PFSK-1 (cell line): Measurements from ENCODE around the gene TNIP2.

Source experiments
- FOXP2 ChIP-seq: optimal IDR thresholded peaks from 2 replicates; pipeline ENCODE3; 2011; ENCODE audit warnings: borderline replicate concordance, control low read depth, inconsistent platforms; ENCODE audit not compliant: insufficient read depth; ENCODE audit errors: extremely low read length, extremely low read depth
- POLR2AphosphoS5 ChIP-seq: IDR thresholded peaks from 2 replicates; pipeline ENCODE4 v1.6.1; 2012; ENCODE audit warnings: low read depth, mild to moderate bottlenecking, control low read depth, low read length, moderate library complexity
- REST ChIP-seq, 2 experiments: IDR thresholded peaks; 2 replicates each; pipeline versions ENCODE4 v1.6.1 to v1.8.0; 2011 to 2012; ENCODE audit warnings: low read depth in 2 of 2, low read length in 2 of 2, control low read depth in 1 of 2, inconsistent platforms in 1 of 2, mild to moderate bottlenecking in 1 of 2, moderate library complexity in 1 of 2; ENCODE audit not compliant: insufficient read depth in 1 of 2
- SIN3A ChIP-seq: IDR thresholded peaks from 2 replicates; pipeline ENCODE4 v1.6.1; 2012; ENCODE audit warnings: mild to moderate bottlenecking, low read length, moderate library complexity, borderline replicate concordance; ENCODE audit not compliant: insufficient read depth
- TAF1 ChIP-seq: IDR thresholded peaks from 2 replicates; pipeline ENCODE4 v1.6.1; 2012; ENCODE audit warnings: low read length, control low read depth, borderline replicate concordance; ENCODE audit not compliant: insufficient read depth

The TNIP2 gene

GRCh38 chr4:2794486-2795299 lies 38.6 kb upstream of the TNIP2 start:
- TF ChIP-seq SIN3A (no peak), POLR2AphosphoS5 (no peak), FOXP2 (no peak), TAF1 (no peak)

- TF ChIP-seq POLR2AphosphoS5 (no peak), SIN3A (no peak), FOXP2 (no peak), TAF1 (no peak), REST (IDR thresholded peaks at IDR 0.05; ENCODE audit: insufficient read depth in 1 of 2, low read depth in 2 of 2, low read length in 2 of 2) (no peak)
These were observed 37.7 kb upstream of the TNIP2 start for GRCh38 chr4:2793586-2794485.

DNA sequence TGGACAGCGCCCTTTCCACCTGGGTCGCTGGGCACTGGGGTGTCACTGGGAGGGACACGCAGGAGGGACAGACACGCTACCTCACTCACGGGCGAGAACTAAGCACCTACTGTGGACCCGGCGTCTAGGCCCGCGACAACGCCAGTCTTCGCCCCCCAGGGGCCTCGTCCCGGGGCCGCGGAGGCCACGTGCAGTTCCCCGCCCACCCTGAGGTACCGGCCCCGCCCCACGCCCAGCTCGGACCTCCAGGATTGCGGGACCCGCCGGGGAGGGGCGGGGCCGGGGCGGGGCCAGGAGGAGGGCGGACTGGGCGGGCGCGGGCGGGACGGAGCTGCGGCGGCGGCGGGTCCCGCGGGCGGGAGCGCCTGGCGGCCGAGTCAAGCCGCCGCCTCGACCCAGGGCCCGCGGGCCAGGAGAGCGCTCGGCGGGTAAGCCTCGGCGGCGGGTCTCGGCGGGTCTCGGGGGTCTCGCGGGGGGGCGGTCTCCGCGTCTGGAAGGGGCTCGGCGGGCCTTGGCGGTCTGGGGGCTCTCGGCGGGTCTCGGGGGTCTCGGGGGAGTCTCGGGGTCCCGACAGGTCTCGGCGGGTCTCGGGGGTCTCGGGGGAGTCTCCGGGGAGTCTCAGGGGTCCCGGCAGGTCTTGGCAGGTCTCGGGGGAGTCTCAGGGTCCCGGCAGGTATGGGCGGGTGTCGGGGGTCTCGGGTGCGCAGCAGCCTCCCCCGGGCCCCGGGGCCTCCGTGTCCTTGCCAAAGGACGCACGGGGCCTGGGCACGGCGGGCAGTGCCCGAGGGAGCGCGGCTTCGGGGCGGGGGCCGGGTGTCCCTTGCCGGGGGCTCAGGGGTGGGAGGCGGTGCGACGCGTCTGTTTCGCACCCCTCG lies 36.8 kb upstream of the TNIP2 start, which contains the start of gene SH3BP2:
SH3BP2 (plus strand) TSS at position 375 of the 875 bp plus-strand sequence. CDS start 27,533 bp downstream, outside the sequence.
- TF ChIP-seq POLR2AphosphoS5: no peak

DNA sequence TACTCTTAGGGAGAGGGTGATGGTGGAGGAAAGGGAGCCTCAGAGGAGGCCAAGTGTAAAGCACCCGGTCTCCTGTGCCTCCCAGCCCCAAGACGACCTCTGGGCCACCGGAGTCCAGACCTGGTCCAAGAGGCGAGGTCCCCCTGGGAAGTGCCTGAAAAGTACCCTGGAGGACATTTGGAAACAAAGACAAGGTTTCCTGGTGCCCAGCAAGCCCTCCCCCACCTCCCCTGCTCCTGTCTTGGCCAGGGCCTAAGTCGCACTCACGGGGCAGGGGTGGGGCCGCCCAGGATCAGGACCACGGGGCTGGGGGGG lies 36.2 kb upstream of the TNIP2 start:
- no peak for TF ChIP-seq SIN3A
- no peak for TF ChIP-seq TAF1
- TF ChIP-seq REST (IDR thresholded peaks at IDR 0.05; ENCODE audit: insufficient read depth in 1 of 2, low read depth in 2 of 2, low read length in 2 of 2): no peak
- no peak for TF ChIP-seq POLR2AphosphoS5
- no peak for TF ChIP-seq FOXP2

DNA sequence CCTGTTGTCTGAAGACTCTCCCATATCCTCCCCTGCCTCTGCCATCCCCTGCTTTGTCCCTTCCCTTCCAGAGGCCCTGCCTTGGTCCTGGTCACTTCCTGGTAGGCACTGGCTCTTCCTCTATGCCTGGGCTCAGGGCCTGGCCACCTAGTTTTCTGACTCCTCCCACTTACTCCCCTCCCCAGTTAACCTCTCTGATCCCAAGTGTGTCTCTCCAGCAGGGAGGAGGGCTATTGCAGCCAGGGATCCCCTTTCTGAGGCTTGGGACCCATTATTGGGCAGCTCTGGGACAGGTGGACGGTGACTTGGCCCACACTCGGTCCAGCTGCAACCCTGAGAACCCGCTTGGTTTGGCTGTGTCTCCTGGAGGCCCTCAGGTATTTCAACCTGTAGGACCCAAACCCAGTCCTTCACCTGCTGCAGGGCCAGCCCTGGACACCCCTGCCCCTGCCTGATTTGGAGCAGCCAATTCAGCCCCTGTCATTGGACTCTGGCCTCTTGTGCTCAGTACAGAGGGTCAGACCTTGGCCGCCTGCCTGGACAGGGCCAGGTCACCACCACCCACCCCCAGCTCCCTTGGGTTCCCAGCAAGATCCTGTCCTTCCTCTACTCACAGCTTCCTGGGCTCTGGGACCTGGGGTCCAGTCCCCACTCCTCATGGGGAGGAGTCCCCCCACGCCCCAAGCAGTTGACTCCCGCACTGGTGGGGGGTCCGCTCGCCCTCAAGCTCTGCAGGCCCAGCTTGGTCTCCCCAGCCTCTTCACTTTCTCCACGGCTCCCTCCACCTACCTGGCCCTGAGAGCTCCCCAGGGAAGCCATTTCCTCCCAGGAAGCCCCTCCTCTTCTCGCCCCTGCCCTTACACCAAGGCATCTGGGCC lies 35.6 kb upstream of the TNIP2 start:
- TF ChIP-seq POLR2AphosphoS5 (no peak), FOXP2 (no peak), SIN3A (no peak), TAF1 (no peak), REST (IDR thresholded peaks at IDR 0.05; ENCODE audit: insufficient read depth in 1 of 2, low read depth in 2 of 2, low read length in 2 of 2) (no peak)
